GM10847 (cell line): Measurements from ENCODE around the gene NEU1.

Experiments used
- POLR2A ChIP-seq: IDR thresholded peaks from 2 replicates; pipeline ENCODE4 v1.6.1; 2011; ENCODE audit not compliant: insufficient read length; ENCODE audit errors: extremely low read depth

The NEU1 gene

GRCh38 chr6:31811645-31812044, 51.0 kb downstream of the NEU1 start:
- TF ChIP-seq POLR2A: no peak
